ENCODE data around the gene NTSR2.

GRCh38 chr2:11677136-11678055, 7.4 kb upstream of the NTSR2 start:
- no peak for TF ChIP-seq CTCF (conservative IDR thresholded peaks at IDR 0.05)
- no peak for TF ChIP-seq ZFX (IDR thresholded peaks at IDR 0.05)

All from C4-2B (cell line).